Gastroesophageal sphincter (tissue), 4 donors: ENCODE results near the gene ARHGEF4. TPM values are rescaled to one million over a fixed set of nuclear protein-coding genes. Genes with fewer than 3 reads are reported as not detected.

ENCODE experiments used
- ATAC-seq: fragments of 150-250 bp; one replicate; pipeline ENCODE4 v1.9.1; 2016; ENCODE audit warnings: mild to moderate bottlenecking, moderate library complexity
- H3K27ac ChIP-seq, 4 donors: fragments of 200-600 bp; sonication (generic) in 3 of 4; 1 replicate in 3 of 4; 2 replicates in 1 of 4; pipeline ENCODE4 v1.5.1; 2016 to 2019
- H3K27me3 ChIP-seq: fragments of 200-600 bp; sonication (generic); one replicate; pipeline ENCODE4 v1.5.1; 2019
- H3K36me3 ChIP-seq, 2 donors: fragments of 200-600 bp; sonication (generic); one replicate each; pipeline ENCODE4 v1.5.1; 2019; ENCODE audit warnings: control low read depth in 1 of 2
- H3K4me1 ChIP-seq, 3 donors: fragments of 200-600 bp; sonication (generic); 1 replicate in 2 of 3; 2 replicates in 1 of 3; pipeline ENCODE4 v1.5.1; 2016 to 2019; ENCODE audit warnings: control low read depth in 2 of 3
- H3K4me3 ChIP-seq, 2 donors: fragments of 200-600 bp; sonication (generic); one replicate each; pipeline ENCODE4 v1.5.1; 2019; ENCODE audit warnings: mild to moderate bottlenecking in 1 of 2, moderate library complexity in 1 of 2
- H3K9me3 ChIP-seq, 3 donors: fragments of 200-600 bp; sonication (generic); one replicate each; pipeline ENCODE4 v1.5.1; 2017 to 2019; ENCODE audit warnings: control low read depth in 2 of 3
- EP300 ChIP-seq: sonication (generic); formaldehyde crosslinking; IDR thresholded peaks from one replicate; pipeline ENCODE4 v1.6.1; 2017; ENCODE audit warnings: antibody characterized with exemption, mild to moderate bottlenecking
- POLR2A ChIP-seq, 2 donors: fragments of 450-650 bp; IDR thresholded peaks; one replicate each; pipeline ENCODE4 v1.6.1; 2017; ENCODE audit warnings: antibody characterized with exemption in 2 of 2, mild to moderate bottlenecking in 2 of 2, moderate library complexity in 1 of 2
- POLR2AphosphoS5 ChIP-seq: sonication (generic); formaldehyde crosslinking; IDR thresholded peaks from one replicate; pipeline ENCODE4 v1.6.1; 2017; ENCODE audit warnings: antibody characterized with exemption
- WGBS, 2 donors: methylation state at CpG; one replicate each; pipeline ENCODE4 v1.1.5; 2018; ENCODE audit warnings: low coverage in 1 of 2; 5-methylcytosine and 5-hydroxymethylcytosine counted together
- total RNA-seq, 4 donors: library from RNA; depleted of rRNA; stranded (reverse); fragments of >200 nt; gene quantifications; one replicate each; pipeline ENCODE4 v1.1.0, GENCODE V29; 2016
- TF ChIP-seq, protein P1 (sequence below), 4 experiments: fragments of 200-600 bp in 2 of 4; fragments of 450-650 bp in 2 of 4; sonication (generic) in 1 of 4; IDR thresholded peaks; one replicate each; pipeline ENCODE4 v1.5.1; 2017 to 2019; ENCODE audit warnings: antibody characterized with exemption in 4 of 4, mild to moderate bottlenecking in 2 of 4, moderate library complexity in 2 of 4

Gene ARHGEF4
- total RNA-seq, 4 donors from 2014 or later = 15.9 to 59.5 (median 21.8) TPM

DNA sequence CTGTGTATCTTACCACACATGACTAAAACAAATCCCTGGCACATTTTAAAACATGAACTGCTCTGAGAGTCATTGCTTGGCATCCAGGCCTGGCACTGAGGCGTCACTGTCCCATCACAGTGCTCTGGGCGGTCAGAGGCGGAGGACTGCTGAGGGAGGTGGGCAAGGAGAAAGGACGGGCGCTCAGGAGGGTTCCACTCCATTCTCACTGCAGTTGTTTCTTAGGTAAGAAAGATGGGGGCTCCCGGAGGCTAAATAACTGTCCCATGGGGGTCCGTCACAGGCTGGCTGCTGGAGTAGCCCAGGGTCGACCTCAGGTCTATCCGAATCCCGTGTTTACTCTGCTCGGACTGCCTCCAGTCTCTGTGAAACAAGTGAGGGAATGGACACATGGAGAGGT lies 139.0 kb downstream of the ARHGEF4 start:
- no peak for TF ChIP-seq EP300
- no peak for TF ChIP-seq POLR2AphosphoS5
- TF ChIP-seq, protein P1, sequence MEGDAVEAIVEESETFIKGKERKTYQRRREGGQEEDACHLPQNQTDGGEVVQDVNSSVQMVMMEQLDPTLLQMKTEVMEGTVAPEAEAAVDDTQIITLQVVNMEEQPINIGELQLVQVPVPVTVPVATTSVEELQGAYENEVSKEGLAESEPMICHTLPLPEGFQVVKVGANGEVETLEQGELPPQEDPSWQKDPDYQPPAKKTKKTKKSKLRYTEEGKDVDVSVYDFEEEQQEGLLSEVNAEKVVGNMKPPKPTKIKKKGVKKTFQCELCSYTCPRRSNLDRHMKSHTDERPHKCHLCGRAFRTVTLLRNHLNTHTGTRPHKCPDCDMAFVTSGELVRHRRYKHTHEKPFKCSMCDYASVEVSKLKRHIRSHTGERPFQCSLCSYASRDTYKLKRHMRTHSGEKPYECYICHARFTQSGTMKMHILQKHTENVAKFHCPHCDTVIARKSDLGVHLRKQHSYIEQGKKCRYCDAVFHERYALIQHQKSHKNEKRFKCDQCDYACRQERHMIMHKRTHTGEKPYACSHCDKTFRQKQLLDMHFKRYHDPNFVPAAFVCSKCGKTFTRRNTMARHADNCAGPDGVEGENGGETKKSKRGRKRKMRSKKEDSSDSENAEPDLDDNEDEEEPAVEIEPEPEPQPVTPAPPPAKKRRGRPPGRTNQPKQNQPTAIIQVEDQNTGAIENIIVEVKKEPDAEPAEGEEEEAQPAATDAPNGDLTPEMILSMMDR (IDR thresholded peaks at IDR 0.05) = no peak
- no peak for TF ChIP-seq POLR2A (IDR thresholded peaks at IDR 0.05)
- H3K4me1 ChIP-seq = no peaks in the 10 kb centered on the region
- H3K27ac ChIP-seq = no peak overlapping the region
- WGBS, 2 donors = 80 to 85% methylated on average over 1 to 4 of the region's 11 CpGs
- H3K9me3 ChIP-seq = peaks cover 0 to 4% (median 0%) of the 10 kb centered on the region in 3 donors
- H3K36me3 ChIP-seq = no peaks in the 10 kb centered on the region
- no peak overlapping the region for H3K4me3 ChIP-seq
- H3K27me3 ChIP-seq = no peaks in the 10 kb centered on the region
- ATAC-seq = no peak

DNA sequence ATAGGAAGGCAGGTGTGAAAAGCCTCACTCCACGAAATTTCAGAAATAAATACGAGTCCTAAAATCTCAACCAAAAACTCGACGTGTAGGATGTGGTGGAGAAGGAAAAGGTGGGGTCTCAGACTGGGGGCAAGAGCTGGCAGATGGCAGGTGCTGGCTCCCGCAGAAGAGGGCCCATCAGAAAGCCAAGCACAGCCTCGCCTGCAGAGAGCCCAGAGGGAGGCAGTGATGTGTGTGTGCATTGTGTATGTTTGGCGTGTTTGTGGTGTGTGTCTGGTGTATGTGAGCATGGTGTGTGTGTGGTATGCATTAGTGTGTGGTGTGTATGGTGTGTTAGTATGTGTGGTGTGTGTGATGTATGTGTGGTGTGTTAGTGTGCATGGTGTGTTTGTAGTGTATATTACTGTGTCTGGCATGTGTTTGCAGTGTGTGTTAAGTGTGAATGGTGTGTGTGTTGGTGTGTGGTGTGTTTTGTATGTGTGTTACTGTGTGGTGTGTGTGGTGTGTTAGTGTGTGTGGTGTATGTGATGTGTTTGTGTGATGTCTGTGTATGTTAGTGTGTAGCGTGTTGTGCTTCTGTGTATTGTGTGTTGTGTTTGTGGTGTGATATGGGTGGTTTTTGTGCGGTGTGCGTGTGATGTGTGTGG lies 140.0 kb downstream of the ARHGEF4 start:
- TF ChIP-seq, protein P1 (IDR thresholded peaks at IDR 0.05) = no peak
- no peak for TF ChIP-seq EP300
- TF ChIP-seq POLR2A (IDR thresholded peaks at IDR 0.05) = no peak
- no peak for TF ChIP-seq POLR2AphosphoS5
- Histone ChIP-seq H3K27me3 (no peaks in the 10 kb centered on the region), H3K4me3 (no peak overlapping the region), H3K36me3 (no peaks in the 10 kb centered on the region), H3K27ac (no peak overlapping the region), H3K9me3 (peaks cover 0 to 4% (median 0%) of the 10 kb centered on the region in 3 donors), H3K4me1 (no peaks in the 10 kb centered on the region)
- 80 to 93% methylated on average over 7 to 10 of the region's 10 CpGs for WGBS, 2 donors
- no peak for ATAC-seq

DNA sequence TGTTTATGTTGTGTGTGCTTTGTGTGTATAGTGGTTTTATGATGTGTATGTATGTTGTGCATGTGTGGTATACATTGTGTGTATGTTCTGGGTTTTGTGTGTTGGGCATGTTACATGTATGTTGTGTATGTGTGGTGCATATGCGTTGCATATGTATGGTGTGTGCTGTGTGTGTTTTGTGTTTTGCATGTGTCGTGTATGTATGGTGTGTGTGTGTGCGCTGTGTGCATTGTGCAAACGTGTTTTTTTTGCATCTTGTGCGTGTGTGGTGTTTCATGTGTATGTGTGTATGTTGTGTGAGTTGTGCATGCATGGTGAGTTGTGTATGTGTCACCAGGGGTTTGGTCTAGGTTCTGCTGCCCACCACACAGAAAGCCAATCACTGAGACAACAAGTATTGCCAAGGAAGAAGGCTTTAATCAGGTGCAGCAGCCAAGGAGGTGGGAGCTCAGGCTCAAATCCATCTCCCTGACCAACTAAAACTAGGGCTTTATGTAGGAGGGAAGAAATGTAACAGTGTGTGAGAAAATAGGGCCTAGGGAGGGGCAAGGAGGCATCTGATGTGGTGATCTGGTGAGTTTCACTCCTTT lies 140.8 kb downstream of the ARHGEF4 start:
- no peaks in the 10 kb centered on the region for H3K27me3 ChIP-seq
- no peaks in the 10 kb centered on the region for H3K36me3 ChIP-seq
- TF ChIP-seq EP300 (no peak), POLR2A (IDR thresholded peaks at IDR 0.05) (no peak), POLR2AphosphoS5 (no peak)
- TF ChIP-seq, protein P1 (IDR thresholded peaks at IDR 0.05) = no peak
- H3K27ac ChIP-seq = no peak overlapping the region
- H3K4me1 ChIP-seq = no peaks in the 10 kb centered on the region
- ATAC-seq = no peak
- peaks cover 0 to 4% (median 0%) of the 10 kb centered on the region in 3 donors for H3K9me3 ChIP-seq
- no peak overlapping the region for H3K4me3 ChIP-seq
- 86 to 94% methylated on average over 3 to 5 of the region's 5 CpGs for WGBS, 2 donors

DNA sequence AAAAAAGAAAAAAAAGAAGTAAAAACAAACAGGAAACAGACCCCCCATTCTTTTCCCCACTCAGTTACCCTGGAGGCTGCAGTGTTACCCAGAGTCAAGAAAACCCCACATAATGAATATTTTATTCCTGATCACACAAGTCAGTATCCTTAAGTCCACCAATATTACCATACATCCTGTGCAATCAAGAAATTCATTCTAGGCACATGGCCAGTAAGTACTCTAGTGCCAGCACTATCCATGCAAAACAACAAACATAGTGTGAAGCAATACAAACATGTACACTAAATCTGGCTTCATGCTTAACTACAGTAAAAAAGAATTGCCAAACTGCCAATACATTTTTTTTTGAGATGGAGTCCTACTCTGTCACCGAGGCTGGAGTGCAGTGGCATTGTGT lies 145.0 kb downstream of the ARHGEF4 start:
- no peak overlapping the region for H3K4me3 ChIP-seq
- no peak overlapping the region for H3K27ac ChIP-seq
- no peak for ATAC-seq
- TF ChIP-seq POLR2A (IDR thresholded peaks at IDR 0.05) (no peak), EP300 (no peak), POLR2AphosphoS5 (no peak)
- TF ChIP-seq, protein P1 (IDR thresholded peaks at IDR 0.05) = no peak
- H3K4me1 ChIP-seq = no peaks in the 10 kb centered on the region
- no peaks in the 10 kb centered on the region for H3K27me3 ChIP-seq
- H3K36me3 ChIP-seq = no peaks in the 10 kb centered on the region
- peaks cover 0 to 4% (median 0%) of the 10 kb centered on the region in 3 donors for H3K9me3 ChIP-seq
- 67 to 100% methylated on average over 1 of the region's 1 CpG for WGBS, 2 donors

DNA sequence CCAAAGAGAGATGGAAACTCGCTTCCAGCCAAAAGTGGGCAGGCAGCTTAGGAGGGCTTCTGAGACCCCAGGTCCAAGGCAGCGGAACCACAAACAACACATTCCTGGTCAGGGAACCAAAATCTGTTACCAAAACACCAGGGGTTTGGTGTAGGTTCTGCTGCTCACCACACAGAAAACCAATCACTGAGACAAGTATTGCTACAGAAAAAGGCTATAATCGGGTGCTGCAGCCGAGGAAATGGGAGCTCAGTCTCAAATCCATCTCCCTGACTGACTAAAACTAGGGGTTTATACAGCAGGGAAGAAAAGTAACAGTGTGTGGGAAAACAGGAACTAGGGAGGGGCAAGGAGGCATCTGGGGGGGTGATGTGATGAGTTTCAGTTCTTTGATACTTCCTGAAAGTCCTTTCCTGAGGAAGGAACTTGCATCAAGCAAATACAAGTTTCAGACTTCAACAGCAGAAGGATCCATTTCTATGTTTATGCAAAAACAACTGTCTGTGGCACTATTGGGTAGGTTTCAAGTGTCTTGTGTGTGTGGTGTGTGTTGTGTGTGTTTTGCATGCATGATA lies 148.6 kb downstream of the ARHGEF4 start:
- Histone ChIP-seq H3K27me3 (no peaks in the 10 kb centered on the region), H3K36me3 (no peaks in the 10 kb centered on the region), H3K27ac (no peak overlapping the region), H3K4me1 (no peaks in the 10 kb centered on the region), H3K9me3 (no peaks in the 10 kb centered on the region), H3K4me3 (no peak overlapping the region)
- 80 to 93% methylated on average over 2 of the region's 4 CpGs for WGBS, 2 donors
- TF ChIP-seq, protein P1 (IDR thresholded peaks at IDR 0.05) = no peak
- no peak for TF ChIP-seq EP300
- no peak for TF ChIP-seq POLR2AphosphoS5
- no peak for TF ChIP-seq POLR2A (IDR thresholded peaks at IDR 0.05)
- ATAC-seq = no peak
